IPS-NIHi7 (cell line): ENCODE data around the gene PKNOX2.

Experiments used
- DNase-seq: peaks from one replicate; pipeline ENCODE4 v3.0.0; 2012; ENCODE audit warnings: mixed read lengths; ENCODE audit errors: extremely low spot score

The PKNOX2 gene

GRCh38 chr11:125171974-125172373 lies 7.4 kb downstream of the PKNOX2 start:
- DNase-seq = no peak

DNA sequence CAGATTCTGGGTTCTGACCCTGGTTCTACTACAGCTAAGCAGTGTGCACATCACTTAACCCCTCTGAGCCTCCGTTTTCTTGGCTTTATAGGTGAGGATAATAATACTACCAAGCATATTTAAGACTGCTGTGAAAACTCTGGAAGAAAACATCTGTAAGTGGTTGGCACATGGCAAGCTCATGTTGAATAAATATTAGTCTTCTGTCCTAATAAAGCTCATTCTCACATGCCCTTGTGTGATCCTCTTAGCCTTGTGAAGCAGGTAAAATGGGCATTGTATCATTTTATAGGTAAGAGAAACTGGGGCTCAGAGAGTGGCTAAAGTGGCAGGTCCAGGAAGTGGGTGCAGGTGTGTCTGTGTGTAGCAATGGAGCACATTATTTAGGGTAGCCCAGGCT lies 8.5 kb downstream of the PKNOX2 start:
- DNase-seq = no peak

DNA sequence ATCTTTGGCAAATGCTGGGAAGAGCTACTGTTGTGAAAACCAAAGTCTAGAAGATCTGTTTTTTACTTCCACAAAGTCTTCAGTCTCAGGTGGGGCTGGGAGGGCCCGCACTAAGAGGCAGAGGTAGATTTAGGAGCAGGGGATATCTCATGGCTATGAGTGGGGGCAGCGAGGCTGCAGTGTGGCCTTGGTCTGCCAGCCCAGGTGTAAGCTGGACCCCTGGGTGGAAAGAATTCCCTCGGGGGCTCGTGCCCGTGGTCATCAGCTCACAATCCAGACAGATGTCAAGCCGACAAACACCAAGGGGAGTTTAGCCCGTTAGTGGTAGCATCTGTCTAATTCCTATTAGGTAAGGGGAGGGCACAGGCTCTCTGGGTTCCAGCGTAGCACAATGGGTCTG lies 9.0 kb downstream of the PKNOX2 start:
- DNase-seq = no peak

DNA sequence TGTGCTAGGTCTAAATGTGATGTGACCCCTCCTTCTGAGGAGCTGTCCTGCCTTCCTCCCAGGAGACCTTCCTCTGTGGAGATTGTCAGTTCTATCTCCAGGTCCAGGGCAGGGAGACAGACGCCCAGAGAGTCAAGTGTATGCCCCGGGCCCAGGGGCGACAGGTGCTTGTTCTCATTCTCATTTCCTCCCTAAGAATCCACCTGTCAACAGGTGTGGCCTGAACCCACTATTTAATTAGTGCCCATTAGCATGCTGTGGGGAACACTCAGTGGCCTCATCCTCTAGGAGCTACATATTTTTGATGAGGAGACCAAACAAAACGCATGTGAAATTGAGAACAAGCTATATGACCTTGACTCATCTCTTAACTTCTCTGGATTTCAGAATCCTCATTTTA lies 9.5 kb downstream of the PKNOX2 start:
- no peak for DNase-seq

DNA sequence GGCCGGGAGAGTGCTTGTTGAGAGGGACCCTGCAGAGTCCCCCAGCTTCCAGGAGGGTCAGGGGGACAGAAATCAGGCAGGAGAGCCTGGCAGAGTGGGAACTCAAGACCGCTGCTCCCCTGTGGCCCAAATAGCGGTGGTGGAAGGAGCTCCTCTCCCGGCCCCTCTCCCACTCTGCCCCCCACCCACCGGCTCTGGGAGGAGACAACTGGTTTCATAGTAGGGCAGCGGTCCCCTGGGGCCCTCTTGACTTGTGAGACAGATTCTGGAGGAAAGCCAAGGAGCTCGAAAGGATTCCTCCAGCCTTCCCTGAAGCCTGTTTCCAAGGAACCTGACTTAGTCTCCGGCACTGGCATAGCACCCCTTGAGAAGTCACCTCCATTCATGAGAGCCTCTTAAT lies 10.1 kb downstream of the PKNOX2 start:
- no peak for DNase-seq

GRCh38 chr11:125175166-125175565 lies 10.6 kb downstream of the PKNOX2 start:
- DNase-seq = no peak

DNA sequence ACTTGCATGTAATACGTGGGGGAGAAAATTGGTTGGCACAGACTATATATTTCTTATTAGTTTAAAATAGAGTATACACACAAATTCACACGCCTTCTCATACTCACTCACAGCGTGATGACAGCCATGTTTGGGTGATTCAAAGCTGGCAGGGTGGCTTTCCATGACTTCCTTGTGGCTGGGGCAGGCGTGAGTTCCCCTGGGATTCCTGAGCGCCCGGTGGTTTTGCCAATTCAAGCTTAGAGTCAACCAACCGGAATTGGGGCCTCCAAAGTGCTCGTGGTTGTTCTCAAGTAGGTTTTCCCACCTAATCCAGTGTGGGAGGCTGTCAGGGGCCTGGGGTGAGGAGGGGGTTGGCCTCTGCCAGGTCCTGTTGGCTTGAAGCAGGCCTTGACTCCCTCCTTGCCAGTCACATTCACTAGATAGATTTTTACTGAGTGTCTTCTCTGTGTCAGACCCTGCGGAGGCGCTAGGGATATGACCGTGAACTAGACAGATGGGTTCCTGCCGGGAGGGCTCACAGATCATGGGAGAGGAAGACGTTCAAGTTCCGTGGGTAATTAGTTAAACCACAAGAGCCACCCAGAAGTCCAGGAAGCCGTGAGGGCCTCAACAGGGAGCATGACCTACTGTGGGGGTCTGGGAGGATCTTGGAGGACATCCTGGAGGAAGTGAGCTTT lies 11.5 kb downstream of the PKNOX2 start:
- DNase-seq = no peak

- no peak for DNase-seq
These were observed 12.3 kb downstream of the PKNOX2 start for GRCh38 chr11:125176866-125177265.

DNA sequence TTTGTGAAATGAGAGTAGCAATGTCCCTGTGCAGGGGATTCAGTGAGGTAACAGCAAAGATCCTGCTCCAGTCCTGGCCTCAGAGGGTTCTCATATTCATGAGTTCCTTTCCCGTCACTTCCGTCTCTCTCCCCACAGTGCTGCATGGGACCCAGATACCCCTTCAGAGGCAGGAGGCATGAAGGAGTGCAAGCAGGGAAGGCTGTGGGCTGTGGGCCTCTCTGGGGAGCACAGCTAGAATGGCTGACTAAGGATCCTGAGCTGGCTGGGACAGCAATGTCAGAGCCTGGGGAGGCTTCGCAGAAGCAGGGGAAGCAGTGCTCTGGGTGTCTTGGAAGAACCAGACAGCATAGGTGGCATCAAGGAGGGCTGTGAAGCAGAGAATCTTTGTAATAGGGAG lies 13.0 kb downstream of the PKNOX2 start:
- no peak for DNase-seq

DNA sequence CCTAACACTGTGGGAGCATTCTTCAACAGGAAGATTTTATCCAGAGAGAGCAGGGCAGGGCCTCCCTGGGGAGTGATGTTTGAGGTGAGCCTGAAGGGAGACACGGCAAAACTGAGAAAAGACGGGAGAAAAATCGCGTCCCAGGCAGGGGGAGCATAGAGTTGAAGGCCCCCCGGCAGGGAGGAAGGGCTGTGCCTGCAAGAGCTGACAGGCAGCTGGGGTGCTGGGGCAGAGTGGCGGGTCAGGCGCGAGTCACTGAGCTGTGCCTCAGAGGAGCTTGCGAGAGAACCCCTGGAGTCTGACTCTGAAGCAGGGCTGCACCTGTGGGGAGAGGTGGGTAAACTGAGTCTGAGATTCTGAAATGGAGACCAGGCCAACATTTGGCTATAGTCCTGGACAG lies 14.8 kb downstream of the PKNOX2 start:
- no peak for DNase-seq

DNA sequence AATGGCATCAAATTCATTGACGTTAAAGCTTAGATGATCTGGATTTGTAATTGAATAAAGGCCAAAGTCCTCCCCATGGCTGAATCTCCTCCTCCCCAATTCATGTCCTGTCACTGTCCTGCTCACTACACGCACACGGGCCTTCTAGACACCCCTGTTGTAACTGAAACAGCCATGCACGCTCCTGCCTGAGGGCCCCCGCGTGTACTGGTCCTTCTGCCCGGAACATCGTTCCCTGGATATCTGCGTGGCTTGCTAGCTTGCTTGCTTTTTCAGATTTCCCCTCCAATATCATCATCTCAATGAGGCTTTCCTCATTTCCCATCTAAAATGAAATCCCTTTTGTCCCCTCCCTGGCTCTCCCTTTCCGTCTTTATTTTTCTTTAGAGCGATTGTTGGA lies 15.3 kb downstream of the PKNOX2 start:
- DNase-seq = no peak

GRCh38 chr11:125180413-125181305 lies 16.1 kb downstream of the PKNOX2 start:
- DNase-seq = no peak

DNA sequence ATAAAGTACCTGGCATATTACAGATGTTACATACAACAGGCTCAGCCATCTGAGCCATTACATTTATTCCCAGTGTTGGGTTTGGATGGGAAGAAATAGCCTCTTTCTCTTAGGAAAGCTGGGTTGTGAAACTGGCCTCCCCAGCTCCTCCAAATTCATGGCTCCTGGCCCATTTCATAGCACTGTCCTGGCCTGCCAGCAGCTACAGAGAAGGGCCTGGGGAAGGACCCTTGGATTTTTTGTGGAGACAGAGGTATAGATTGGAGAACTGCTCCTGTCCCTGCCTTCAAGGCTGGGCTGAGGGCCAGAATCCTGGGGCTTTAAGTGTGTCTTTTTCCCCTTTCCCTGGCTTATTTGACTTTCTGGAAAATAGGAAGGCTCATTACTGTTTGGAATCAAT lies 18.0 kb downstream of the PKNOX2 start:
- DNase-seq = no peak

- no peak for DNase-seq
These were observed 19.1 kb downstream of the PKNOX2 start for GRCh38 chr11:125183641-125184040.

GRCh38 chr11:125188021-125188420 lies 23.5 kb downstream of the PKNOX2 start:
- DNase-seq = no peak

DNA sequence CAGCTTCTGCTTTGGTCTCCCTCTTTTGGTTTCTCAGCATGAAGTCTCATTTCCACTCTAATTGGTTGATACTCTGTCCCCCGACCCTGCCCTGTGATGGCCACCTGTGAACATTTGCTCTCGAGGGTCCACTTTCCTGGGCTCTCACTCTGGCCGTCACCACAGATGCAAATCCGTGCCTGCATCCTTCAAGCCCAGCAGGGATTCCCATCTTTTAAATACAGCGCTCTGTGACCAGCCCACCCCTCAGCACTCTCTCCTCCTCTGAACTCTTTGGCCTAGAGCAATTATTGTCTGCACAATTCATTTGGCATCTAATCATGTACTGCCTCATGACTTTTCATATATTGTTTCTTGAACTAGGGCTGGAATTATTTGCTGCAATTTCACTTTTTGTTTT lies 26.0 kb downstream of the PKNOX2 start:
- DNase-seq = no peak

GRCh38 chr11:125192183-125192582 lies 27.6 kb downstream of the PKNOX2 start:
- DNase-seq = peak; percentile 43

GRCh38 chr11:125192717-125193415 lies 28.3 kb downstream of the PKNOX2 start:
- DNase-seq = no peak

- DNase-seq = no peak
These were observed 28.8 kb downstream of the PKNOX2 start for GRCh38 chr11:125193416-125193726.

DNA sequence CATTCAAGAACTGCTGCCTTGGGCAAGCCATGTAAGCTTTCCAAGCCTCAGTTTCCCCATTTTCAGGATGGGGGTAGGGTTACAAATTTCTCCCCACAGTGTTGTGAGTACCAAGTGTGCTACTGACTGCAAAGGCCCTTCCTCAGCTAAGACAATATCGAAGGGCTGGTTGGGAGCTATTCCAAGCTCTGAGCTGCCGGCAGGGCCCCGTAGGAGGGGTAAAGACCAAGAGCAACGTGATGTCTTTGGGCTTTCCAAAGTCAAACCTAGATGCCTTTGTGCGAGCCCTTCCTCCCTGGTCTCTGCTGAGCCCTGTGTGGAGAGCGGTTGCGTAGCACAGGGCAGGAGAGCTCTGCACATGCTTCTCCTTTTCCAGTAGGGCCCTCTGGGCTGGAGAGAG lies 29.3 kb downstream of the PKNOX2 start:
- no peak for DNase-seq

GRCh38 chr11:125199915-125200314 lies 35.4 kb downstream of the PKNOX2 start:
- no peak for DNase-seq

DNA sequence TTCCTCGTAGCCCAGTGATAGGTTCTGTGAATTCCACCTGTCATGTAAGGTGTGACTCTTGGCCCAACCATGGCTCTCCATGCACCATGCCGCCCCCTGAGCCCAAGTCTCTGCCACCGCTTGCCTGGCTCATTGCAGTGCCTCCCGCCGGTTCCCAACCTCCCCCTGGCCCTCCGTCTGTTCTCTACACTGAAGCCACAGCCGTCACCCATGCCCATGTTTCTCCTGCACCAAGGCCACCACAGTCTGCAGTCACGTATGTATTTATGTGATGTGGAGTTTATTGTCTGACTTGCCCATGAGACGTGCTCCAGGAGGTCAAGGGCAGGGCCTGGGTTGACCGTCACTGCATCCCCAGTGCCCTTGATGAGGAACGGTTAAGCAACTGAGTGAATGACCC lies 35.9 kb downstream of the PKNOX2 start:
- no peak for DNase-seq
